ENCODE measurements around the gene TMPRSS2. TPM values are rescaled to one million over a fixed set of nuclear protein-coding genes. Genes with fewer than 3 reads are reported as not detected.

The TMPRSS2 gene
- total and polyA plus RNA-seq, 2 of the 13 experiments (the other 11 are each of a cell fraction or from before 2014, with no cell fraction given) = 1.7 to 1.8 TPM

DNA sequence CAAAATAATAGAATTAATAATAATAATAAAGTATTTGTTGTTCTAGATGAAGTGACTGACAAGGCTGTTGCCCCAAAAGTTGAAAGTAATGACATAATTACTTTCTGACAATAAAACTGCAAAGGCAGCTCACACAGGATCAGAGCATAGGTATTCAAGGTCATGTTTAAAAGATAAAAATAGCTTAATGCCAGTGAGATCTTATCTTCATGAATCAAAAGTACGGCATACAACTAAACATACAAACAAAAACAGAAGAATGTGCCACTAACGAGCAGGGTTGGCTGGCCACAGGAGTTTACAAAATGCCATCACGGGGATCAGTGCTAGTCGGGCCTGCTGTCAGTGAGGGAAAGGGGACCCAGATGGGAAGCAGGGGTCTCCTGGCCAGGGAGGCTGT is 22.4 kb upstream of the TMPRSS2 start:
- intact Hi-C loops (cut with micrococcal nuclease; ENCODE audit: unreplicated experiment) (no loop called here), in situ Hi-C loops (cut with HindIII; ENCODE audit: extremely low pct_ligation_motif_present, low pct_unique_long_range_greater_than_20kb) (no loop called here)
- Histone ChIP-seq H3K4me1 (ENCODE audit: insufficient read depth, low read length) (peaks cover 31% of the 10 kb centered on the region), H3K27ac (ENCODE audit: extremely low read length, insufficient read depth, low read length) (no peak overlapping the region), H3K27me3 (ENCODE audit: control insufficient read depth in 1 of 2, insufficient read depth in 2 of 2, low read length in 2 of 2) (no peaks in the 10 kb centered on the region; a peak in 2 of 5 replicates), H3K4me2 (ENCODE audit: low read depth, low read length) (no peak overlapping the region), H3K4me3 (replicated peaks in 1 of 3; ENCODE audit: insufficient read depth in 1 of 3, low read depth in 2 of 3, low read length in 3 of 3) (no peak overlapping the region), H3K9me3 (ENCODE audit: low read length) (no peaks in the 10 kb centered on the region), H4K20me1 (ENCODE audit: insufficient read depth, low read length) (no peaks in the 10 kb centered on the region), H2AFZ (ENCODE audit: low read length) (no peak overlapping the region), H3K36me3 (replicated peaks in 1 of 2; ENCODE audit: control insufficient read depth in 1 of 2, insufficient read depth in 2 of 2, low read length in 2 of 2) (no peaks in the 10 kb centered on the region), H3K79me2 (ENCODE audit: insufficient read depth, low read length) (no peaks in the 10 kb centered on the region), H3K9ac (ENCODE audit: insufficient read depth, low read depth, low read length) (no peak overlapping the region)
- no TSS peak for BruUV-seq (replicated peaks)
- ChIA-PET CTCF (ENCODE audit: low intra/inter-chr PET ratio, low total read pairs) (no interaction called here), POLR2A (interaction anchor here (1.3 kb wide), 1 partner anchor 27 kb away, joined by 6 read pairs; no protein-coding TSS in a partner anchor)
- DNase-seq (ENCODE audit: low spot score) (no peak), FAIRE-seq (no peak), ATAC-seq (no peak)
- 11% methylated on average over 4 of the region's 4 CpGs for WGBS (ENCODE audit: low lambda C conversion rate)
- TF ChIP-seq TOPORS (CRISPR knock-in tag; IDR thresholded peaks at IDR 0.05) (no peak), EED (CRISPR knock-in tag; IDR thresholded peaks at IDR 0.05) (no peak), PHB2 (IDR thresholded peaks at IDR 0.05; ENCODE audit: partially characterized antibody) (no peak)
- TF ChIP-seq, protein P1, sequence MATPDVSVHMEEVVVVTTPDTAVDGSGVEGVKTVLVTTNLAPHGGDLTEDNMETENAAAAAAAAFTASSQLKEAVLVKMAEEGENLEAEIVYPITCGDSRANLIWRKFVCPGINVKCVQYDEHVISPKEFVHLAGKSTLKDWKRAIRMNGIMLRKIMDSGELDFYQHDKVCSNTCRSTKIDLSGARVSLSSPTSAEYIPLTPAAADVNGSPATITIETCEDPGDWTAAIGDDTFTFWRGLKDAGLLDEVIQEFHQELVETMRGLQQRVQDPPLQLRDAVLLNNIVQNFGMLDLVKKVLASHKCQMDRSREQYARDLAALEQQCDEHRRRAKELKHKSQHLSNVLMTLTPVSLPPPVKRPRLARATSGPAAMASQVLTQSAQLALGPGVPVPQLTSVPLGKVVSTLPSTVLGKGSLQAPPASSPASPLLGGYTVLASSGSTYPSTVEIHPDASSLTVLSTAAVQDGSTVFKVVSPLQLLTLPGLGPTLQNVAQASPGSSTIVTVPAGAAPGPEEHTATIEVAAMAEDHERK (CRISPR knock-in tag; IDR thresholded peaks at IDR 0.05; ENCODE audit: low read depth) = no peak

DNA sequence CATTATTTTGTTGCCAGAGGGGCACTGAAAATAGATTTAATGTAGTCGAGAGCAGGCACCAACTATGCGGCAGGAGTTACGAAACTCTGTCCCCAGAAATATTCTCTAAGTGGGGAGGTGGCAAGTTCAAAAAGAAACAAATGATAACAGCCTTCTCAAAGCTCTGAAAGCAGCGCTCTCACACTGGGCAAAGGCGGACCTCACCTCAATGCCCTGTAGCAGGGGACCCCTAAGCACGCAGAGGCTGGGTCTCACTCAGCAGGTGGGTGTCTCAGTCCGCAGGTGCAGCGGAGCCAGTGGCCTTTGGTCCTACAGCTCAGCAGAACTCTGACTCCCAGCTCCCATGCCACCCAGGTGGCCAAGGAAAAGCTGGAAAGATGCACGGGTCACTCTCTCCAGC is 21.8 kb upstream of the TMPRSS2 start:
- POLR2A ChIA-PET = interaction anchor here (1.3 kb wide), 1 partner anchor 28 kb away, joined by 6 read pairs; no protein-coding TSS in a partner anchor
- Histone ChIP-seq H4K20me1 (ENCODE audit: insufficient read depth, low read length) (no peaks in the 10 kb centered on the region), H3K9me3 (ENCODE audit: low read length) (no peaks in the 10 kb centered on the region), H3K36me3 (replicated peaks in 1 of 2; ENCODE audit: control insufficient read depth in 1 of 2, insufficient read depth in 2 of 2, low read length in 2 of 2) (no peaks in the 10 kb centered on the region), H3K27ac (ENCODE audit: extremely low read length, insufficient read depth, low read length) (no peak overlapping the region), H2AFZ (ENCODE audit: low read length) (no peak overlapping the region), H3K4me1 (ENCODE audit: insufficient read depth, low read length) (peaks cover 37% of the 10 kb centered on the region), H3K27me3 (ENCODE audit: control insufficient read depth in 1 of 2, insufficient read depth in 2 of 2, low read length in 2 of 2) (no peaks in the 10 kb centered on the region; a peak in 2 of 5 replicates), H3K79me2 (ENCODE audit: insufficient read depth, low read length) (no peaks in the 10 kb centered on the region), H3K4me3 (replicated peaks in 1 of 3; ENCODE audit: insufficient read depth in 1 of 3, low read depth in 2 of 3, low read length in 3 of 3) (no peak overlapping the region), H3K9ac (ENCODE audit: insufficient read depth, low read depth, low read length) (no peak overlapping the region), H3K4me2 (ENCODE audit: low read depth, low read length) (peak overlapping the region; percentile 34; the same call in 1 of the 2 replicates)
- WGBS (ENCODE audit: low lambda C conversion rate) = 11% methylated on average over 7 of the region's 9 CpGs
- in situ Hi-C loops (cut with HindIII; ENCODE audit: extremely low pct_ligation_motif_present, low pct_unique_long_range_greater_than_20kb) = no loop called here
- BruUV-seq (replicated peaks) = no TSS peak
- intact Hi-C loops (cut with micrococcal nuclease; ENCODE audit: unreplicated experiment) = no loop called here
- ATAC-seq = no peak
- FAIRE-seq = no peak
- TF ChIP-seq, protein P2, sequence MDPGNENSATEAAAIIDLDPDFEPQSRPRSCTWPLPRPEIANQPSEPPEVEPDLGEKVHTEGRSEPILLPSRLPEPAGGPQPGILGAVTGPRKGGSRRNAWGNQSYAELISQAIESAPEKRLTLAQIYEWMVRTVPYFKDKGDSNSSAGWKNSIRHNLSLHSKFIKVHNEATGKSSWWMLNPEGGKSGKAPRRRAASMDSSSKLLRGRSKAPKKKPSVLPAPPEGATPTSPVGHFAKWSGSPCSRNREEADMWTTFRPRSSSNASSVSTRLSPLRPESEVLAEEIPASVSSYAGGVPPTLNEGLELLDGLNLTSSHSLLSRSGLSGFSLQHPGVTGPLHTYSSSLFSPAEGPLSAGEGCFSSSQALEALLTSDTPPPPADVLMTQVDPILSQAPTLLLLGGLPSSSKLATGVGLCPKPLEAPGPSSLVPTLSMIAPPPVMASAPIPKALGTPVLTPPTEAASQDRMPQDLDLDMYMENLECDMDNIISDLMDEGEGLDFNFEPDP (CRISPR knock-in tag; conservative IDR thresholded peaks at IDR 0.05) = no peak
- TF ChIP-seq IRF2 (CRISPR knock-in tag; IDR thresholded peaks at IDR 0.05) (no peak), MEIS1 (CRISPR knock-in tag; IDR thresholded peaks at IDR 0.05; ENCODE audit: borderline replicate concordance) (no peak), PRPF4 (IDR thresholded peaks at IDR 0.05; ENCODE audit: low read depth, low read length, poor library complexity, severe bottlenecking) (no peak), HHEX (CRISPR knock-in tag; IDR thresholded peaks at IDR 0.05) (no peak), MBD4 (IDR thresholded peaks at IDR 0.05; ENCODE audit: borderline replicate concordance, low read length) (no peak)
- CTCF ChIA-PET (ENCODE audit: low intra/inter-chr PET ratio, low total read pairs) = no interaction called here
- no peak for DNase-seq (ENCODE audit: low spot score)

Measured in HepG2 (cell line).